GM12873 (cell line): ENCODE data around the gene IGFN1.

ENCODE experiments used
- TF ChIP-seq, protein P1 (sequence below): IDR thresholded peaks from 2 replicates; pipeline ENCODE4 v1.5.1; 2012; ENCODE audit warnings: low read depth, mild to moderate bottlenecking, moderate library complexity, low read length, control low read depth; ENCODE audit not compliant: insufficient read depth; ENCODE audit errors: missing control alignments

The IGFN1 gene

DNA sequence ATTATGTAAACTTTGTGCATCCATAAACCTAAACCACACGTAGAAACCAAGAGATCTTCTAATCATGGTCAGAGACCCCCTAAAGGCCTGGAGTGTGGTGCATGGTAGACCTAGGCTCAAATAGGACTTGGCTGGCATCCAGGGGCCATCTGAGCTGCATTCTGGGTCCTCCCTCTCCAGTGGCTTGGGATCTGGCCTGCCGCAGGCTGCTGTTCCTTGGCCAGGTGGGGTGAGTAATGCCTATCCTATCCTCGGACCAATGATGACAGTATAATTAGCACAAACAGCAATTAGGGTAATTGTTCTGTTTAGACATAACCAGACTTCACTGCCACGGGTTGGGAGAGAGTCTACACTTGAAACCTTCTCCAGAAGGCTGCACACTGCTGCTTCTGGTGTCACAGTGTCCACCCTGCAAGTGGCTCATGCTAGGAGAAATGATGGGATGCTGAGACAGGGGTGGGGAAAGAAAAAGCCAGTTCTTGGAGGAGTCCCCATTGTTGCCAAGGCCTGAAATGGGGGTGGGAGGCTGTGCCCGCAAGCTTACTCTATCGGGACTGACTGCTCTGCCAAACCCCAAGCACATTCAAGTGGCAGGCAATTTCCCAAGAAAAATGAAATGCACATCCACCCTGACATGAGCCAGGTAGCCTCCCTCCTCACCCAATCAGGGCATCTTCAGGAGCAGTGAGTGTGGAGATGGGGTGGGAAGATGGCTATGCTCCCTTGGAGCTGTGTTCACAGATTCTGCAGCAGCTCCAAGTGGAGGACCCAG, 80.2 kb downstream of the IGFN1 start:
- TF ChIP-seq, protein P1, sequence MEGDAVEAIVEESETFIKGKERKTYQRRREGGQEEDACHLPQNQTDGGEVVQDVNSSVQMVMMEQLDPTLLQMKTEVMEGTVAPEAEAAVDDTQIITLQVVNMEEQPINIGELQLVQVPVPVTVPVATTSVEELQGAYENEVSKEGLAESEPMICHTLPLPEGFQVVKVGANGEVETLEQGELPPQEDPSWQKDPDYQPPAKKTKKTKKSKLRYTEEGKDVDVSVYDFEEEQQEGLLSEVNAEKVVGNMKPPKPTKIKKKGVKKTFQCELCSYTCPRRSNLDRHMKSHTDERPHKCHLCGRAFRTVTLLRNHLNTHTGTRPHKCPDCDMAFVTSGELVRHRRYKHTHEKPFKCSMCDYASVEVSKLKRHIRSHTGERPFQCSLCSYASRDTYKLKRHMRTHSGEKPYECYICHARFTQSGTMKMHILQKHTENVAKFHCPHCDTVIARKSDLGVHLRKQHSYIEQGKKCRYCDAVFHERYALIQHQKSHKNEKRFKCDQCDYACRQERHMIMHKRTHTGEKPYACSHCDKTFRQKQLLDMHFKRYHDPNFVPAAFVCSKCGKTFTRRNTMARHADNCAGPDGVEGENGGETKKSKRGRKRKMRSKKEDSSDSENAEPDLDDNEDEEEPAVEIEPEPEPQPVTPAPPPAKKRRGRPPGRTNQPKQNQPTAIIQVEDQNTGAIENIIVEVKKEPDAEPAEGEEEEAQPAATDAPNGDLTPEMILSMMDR = no peak

DNA sequence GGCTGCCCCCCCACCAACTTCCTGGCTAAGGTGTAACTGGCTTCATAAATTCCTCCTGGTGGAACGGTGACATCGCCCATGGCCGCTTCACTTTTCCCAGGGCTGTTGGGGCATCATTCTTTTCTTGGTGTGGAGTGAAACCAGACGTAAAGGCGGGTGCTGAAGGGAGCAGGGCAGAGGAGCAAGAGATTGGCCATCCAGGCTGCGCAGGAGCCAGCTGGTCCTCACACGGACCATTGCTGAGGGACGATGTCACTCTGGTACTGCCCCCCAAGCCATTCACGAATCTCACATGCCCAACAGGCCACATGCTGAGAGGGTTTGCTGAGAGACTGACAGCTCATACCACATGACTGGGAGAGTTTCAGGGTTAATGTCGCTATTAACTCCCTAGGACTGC, 82.2 kb downstream of the IGFN1 start:
- TF ChIP-seq, protein P1 = no peak

DNA sequence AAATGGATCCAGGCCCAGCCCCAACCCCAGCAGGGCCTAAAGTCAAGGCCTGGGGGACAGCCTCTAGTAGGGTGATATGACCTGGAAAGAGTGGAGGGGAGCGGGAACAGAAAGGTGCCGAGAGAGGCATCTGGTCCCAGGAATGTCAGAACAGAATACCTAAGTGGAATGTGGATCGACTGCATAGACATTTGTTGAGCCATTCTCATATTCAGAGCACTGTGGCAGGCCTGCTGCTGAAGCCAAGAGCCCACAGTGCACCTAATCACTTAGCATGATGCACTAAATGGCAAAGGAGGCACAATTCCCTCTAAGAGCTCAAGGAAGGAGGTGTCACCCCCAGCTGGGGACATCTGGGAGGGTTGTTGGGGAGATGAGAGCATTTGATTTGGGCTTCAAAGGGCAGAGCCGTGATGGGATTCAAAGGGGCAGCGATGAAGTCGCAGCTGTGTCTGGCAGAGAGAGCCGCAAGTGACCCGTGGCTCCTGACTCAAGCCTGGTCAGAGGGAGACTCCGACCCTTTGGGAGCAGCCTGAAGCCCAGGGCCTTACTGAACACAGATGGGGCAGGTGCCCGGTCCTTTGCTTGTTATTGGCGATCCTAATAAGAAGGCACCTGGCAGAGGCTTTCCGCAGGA, 84.1 kb downstream of the IGFN1 start:
- TF ChIP-seq, protein P1 = no peak

DNA sequence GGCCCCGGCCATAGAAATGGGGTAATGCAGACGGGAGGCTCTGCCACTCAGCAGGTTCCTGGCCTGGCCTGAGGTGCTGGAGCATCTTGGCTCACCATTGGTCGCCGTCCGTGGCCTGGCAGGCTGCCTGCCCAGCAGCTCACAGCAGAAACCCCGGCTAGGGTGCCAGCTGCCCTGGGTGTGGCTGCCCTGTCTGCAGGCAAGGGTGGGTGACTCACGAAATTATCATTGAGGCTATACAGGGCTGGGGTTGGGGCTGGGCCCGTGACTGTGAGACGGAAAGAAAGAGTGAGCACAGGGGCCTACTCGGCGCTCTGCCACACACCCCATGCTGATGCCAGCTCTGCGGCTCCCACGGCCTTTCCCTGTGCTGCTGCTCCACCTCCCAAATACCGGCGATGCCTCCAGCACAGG, 84.6 kb downstream of the IGFN1 start:
- TF ChIP-seq, protein P1 = no peak

GRCh38 chr1:201276891-201277290, 86.3 kb downstream of the IGFN1 start:
- TF ChIP-seq, protein P1 = no peak

GRCh38 chr1:201277441-201277840, 86.8 kb downstream of the IGFN1 start:
- TF ChIP-seq, protein P1 = no peak
